Measurements from ENCODE around the gene SSBP4.

SSBP4 gene

DNA sequence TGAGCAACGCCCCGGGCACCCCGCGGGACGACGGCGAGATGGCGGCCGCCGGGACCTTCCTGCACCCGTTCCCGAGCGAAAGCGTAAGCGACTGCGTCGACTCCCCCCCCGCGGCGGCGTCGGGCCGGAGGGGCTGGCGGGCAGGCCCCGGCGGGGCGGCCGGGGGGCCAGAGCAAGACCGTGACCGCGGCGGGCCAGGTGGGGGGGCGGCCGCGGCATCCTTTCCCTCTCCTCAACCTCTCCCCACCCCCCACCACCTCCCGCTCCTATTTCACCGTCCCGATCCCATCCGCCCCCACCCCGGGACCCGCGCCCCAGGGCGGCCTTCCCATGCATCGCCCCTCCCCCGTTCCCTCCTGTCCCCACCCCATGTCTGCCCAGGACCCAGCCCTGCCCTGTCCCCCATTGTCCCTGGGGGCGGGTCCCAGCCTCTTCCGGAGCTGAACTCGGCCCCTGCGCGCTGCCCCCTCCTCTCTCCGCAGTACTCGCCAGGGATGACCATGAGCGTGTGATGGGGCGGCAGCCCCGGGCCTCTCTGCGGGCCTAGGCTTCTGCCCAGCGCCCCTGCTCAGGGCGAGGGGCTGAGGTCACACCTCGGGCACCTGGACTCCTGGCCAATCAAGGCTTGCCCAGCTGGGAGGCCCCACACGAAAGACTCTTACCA is 14.7 kb downstream of the SSBP4 start:
- no peak for DNase-seq (ENCODE audit: low read depth)

DNA sequence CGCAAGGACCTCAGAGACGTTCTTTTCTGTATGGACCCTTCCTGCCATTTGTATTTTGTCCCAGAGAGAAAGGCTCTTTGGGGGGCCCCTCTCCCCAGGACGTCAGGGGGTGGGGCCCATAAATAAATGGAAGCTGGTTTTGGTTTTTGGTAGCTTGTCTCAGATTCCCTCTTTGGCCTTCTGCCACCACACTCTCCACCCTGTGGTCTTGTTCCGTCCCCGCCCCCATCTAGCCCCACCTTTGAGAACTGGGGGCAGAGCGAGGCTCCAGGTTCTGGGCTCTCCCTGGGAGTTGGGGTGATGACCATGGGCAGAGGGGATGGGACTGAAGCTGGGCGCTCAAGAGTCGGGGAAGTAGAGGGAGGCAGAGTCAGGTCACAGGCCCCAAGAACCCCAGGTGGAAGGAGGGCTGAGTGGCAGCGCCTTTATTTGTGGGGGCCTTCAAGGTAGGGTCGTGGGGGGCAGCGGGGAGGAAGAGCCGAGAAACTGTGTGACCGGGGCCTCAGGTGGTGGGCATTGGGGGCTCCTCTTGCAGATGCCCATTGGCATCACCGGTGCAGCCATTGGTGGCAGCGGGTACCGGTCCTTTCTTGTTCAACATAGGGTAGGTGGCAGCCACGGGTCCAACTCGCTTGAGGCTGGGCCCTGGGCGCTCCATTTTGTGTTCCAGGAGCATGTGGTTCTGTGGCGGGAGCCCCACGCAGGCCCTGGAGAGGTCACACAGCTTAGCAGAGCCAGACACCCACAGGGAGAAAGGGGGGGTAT is 15.4 kb downstream of the SSBP4 start:
- no peak for DNase-seq (ENCODE audit: low read depth)

DNA sequence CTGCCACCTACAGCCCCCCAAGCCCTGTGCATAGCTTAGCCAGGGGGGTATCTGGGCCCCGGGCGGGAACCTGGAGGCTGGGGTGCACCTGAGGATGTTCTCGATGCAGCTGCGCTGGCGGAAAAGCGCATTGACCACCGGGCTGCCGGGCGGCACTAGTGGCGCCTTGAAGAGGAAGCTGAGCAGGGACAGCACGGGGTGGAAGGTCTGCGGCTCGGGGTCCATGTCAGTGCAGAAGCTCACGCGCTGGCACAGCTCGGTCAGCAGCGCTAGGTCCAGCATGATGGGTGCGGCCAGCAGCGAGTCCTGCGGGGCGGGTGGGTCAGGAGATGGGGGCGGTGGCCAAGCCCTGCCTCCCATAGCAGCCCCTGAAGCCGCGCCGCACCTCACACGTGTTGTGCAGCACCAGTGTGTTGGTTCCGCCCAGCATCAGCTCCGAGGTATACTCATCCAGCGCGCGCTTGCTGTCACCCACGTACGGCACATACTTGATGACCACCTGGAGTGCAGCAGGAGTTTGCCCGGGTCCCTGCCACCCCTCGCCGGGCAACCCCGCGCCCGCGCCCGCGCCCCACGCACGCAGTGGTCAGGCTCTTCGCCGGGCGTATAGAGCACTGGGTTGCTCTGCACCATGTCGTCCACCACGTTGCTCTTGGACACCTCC is 16.1 kb downstream of the SSBP4 start:
- DNase-seq (ENCODE audit: low read depth): no peak

DNA sequence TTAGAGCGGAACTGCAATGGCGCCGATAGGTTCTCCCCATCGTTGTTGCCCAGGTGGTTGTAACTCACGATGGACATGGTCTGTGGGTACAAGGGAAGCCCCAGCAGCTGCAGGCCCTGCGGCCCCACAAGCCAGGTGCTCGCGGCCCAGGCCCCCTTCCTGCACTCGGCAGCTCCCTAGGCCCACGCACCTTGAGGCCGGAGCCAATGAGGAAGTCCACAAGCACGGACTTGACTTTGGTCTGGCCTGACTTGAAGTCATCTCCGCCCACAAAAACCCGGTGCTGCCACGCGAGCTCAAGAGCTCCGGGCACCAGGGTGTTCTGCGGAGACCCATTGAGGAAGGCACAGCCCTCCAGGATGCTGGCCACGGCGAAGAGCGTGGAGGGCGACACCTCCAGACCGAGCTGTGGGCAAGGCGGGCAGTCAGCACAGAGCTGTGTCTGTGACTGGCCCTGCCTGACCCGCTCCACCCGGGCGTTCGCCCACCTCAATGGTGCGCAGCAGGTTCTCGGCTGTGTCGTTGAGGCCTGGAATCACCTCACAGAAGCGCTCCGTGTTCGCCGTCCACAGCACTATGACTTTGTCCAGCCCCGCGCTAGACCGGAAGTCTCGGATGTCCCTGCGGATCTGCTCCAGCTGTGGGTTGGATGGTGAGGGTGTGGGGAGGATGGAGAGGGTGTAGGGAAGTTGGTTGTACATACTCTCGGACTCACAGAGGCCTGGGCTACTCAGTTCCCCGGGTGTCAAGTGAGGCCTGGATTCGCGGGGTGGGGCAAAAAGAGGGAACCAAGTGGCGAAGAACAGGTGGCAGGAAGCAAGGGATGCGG is 16.9 kb downstream of the SSBP4 start:
- no peak for DNase-seq (ENCODE audit: low read depth)

DNA sequence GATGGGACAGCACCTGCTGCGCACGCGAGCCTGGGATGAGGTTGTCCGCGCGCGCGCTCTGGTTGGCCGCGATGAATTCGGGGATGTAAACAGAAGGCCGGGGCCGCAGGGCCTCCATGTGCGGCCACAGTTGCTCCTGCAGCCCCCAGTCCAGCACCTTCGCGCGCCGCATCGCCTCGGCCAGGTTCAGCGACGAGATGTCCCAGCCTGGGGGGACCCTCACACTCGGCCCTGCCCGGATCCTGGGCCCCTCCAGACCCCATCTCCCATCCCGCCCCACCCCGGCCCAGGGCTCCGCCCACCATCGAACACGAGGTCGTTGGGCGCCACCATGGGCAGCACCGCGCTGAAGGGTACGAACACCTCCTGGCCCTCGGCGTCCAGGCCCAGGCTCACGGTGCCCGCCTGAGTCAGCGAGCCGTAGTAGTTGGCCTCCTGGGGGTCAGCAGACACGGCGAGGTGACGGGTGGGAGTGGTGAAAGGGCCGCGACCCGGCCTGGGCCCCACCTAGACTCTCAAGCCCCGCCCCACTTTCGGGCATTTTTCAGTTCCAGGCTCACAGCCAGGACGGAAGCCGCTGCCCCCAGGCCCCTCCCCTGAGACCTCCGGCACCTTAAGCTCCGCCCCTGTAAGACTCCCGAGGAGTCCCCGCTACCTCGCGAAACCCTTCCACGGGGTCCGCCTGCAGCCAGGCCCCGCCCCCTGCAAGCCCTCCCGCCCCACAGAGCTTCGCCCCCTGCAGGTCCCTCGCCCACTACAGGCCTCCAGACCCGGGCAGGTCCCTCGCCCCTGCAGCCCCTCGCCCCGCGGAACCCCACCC is 17.7 kb downstream of the SSBP4 start:
- peak; percentile 61 for DNase-seq (ENCODE audit: low read depth)

DNA sequence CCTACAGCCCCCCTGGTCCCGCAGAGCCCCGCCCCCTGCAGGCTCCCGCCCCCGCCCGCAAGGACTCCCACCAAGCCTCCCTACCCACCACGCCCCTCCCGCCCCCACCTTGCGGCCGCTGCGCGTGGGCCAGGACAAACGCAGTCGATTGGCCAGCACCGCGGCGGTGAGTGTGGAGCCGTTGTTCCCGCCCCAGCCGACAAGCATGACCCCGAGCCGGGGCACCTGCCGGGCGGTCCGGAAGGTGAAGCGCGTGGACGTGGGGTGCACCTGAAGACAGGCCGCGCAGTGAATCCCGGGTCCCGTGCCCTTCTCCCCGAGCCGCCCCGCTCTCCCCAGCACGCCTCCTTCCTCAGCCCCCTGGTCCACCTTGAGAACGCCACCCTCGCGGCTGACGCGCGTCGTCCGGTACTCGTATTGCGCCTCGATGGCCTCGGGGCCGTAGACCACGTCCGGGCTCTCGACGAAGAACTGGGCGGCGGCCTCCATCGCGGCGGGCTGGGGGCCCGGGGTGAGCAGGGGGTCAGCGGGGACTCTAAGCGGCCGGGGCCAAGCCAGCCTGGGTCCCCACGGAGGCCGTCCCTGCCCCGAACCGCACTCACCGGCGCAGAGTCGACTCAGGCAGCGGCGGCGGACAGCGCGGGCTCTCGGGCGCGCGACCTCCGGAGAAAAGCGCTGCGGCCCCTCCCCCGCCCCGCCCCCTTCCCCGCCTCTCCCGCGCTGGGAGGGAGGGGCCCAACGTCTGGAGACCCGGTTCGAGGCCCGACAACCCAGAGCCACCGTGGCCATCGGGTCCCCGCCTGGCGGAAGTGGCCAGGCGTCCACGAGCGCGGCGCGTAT is 18.5 kb downstream of the SSBP4 start, which contains the start of gene ISYNA1:
Gene ISYNA1, minus strand, starts transcription at position 643 of the 840 bp plus-strand sequence. Its CDS starts 154 bp downstream, at position 489.
- DNase-seq (ENCODE audit: low read depth): no peak

DNA sequence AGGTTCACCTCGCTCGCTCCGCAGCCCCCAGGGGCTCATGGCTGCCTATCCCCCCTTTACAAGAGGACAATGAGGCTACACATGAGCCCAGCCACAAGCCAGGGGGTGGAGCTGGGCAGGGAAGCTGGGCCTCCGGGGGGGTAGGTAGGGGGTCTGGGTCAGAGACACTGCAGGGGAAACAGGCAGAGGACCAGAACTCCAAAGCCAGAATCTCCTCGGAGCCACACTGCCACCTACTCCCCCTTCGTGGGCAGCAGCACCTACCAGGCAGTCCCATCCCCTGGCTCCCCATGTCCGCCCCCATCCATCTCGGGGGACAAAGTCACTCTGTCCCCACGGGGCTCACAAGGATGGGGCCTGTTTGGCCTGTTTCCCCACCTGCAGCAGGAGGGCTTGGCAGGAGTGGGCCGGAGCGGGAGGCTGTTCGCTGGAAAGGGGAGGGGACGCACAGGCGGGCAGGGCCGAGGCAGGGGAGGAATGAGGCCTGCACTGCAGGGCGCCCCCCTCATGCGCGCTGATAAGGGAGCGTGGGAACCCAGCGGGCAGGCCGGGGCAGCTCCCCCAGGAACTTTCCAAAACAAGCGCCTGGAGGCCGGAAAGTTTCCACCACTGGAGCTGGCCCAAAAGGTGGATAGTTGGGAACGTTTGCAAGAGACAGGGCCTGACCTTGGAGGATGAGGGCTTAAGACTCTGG is 19.3 kb downstream of the SSBP4 start:
- DNase-seq (ENCODE audit: low read depth): no peak

DNA sequence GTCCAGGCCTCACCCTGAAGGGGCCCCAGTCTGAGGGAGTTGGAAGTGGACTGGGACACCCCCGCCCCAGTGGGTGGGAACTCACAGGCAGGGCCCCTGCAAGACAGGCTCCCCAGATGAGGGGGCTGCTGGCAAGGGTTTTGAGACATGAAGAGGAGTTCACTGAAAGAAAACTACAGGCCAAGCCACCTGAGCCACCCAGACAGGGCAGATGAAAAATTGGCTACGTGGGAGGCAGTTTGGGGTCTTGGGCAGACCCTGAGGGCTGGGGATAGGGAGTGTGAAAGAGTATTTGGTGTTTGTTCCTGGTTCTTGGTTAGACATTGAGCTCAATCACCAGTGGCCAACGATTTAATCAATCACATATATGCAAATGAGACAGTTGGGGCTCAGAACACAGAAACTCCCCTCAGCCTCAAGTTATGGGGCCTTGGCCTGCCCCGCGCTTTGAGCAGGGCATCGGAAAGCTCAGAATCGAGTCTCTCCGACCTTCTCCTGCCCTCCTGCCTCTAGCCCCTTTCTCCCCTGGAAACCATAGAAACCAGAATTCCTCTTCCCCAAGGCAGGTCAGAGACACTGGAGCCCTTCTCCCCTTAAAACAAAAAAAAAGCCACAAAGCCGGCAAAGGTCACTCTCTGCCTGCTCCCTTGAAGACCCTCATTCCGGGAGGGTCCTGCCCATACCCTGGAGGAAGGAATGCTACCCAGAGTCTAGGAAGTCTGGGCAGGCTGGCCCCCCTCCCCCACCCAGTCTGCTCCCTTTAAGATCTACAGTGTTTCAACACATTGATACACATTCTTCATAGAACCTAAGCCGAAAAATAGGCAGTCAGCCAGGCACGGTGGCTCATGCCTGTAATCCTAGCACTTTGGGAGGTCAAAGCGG is 20.1 kb downstream of the SSBP4 start:
- DNase-seq (ENCODE audit: low read depth): no peak

DNA sequence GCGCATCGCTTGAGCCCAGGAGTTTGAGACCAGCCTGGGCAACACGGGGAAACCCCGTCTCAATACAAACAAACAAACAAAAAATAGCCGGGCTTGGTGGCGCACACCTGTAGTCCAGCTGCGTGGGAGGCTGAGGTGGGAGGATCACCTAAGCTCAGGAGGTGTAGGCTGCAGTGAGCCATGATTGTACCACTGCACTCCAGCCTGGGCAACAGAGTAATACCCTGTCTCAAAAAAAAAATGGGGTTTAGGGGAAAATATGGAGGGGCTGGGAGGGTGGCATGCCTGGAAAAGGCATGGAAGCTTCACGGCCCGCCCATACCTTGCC is 20.7 kb downstream of the SSBP4 start:
- DNase-seq (ENCODE audit: low read depth): no peak

DNA sequence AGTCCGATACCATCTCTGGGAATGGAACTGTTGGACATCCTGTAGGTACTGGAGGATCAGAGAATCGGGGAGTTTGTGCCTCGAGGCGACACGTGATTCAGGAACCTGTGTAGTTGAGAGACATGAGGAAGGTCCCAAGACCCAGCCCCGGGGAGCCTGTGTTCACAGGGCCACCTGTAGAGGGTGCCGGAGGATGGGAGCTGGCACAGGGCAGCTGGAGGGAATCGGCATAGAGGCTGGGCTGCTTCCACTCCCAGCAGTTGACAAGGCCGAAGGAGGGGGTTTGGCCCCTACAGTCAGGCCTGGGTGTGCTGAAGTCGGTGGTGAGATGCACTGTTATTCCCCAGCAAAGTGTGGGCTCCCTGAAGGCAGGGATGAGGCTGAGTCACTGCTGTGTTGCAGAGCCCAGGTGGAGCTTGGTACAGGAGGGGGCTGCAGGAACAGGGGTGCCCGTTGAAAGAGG is 21.2 kb downstream of the SSBP4 start:
- DNase-seq (ENCODE audit: low read depth): no peak

DNA sequence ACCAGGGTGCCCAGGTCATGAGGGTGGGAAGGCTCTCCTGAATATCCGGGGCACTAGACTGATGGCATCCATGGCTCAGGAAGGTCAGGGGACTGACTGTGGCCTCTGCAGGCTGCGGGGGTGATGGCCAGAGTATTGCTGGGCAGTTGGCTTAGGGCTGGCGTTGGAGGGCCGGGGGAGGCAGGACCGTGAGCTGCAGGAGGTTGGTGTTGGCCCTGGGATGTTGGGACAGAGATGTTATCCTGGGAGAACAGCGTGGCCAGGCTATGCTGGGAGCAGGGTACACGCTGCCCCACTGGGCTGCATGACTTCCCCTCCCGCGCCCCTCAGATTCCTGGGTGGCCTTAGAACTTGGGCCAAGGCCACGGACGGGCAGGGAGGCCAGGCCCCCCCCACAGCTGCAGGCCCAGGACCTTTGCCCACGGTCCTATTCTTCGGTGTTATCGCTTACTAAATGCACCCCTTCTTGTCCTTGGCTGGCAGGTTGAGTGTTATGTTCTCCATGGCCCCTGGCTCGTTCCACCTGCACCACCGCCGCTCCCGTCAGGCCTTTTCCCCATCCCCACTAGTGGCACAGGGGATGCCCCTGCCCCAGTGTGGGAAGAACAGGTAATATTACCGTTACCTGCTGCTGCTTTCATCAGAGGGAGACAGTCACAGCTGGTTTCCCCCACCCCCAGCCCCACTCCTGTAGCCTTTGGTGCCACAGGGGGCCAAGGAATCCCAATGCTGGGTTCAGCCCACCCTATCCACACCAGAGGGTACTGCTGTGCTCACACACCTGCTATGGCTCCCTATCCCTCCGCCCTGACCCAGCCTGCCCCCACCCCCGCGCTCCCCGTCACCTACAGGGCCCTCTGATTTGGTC is 22.0 kb downstream of the SSBP4 start:
- no peak for DNase-seq (ENCODE audit: low read depth)

DNA sequence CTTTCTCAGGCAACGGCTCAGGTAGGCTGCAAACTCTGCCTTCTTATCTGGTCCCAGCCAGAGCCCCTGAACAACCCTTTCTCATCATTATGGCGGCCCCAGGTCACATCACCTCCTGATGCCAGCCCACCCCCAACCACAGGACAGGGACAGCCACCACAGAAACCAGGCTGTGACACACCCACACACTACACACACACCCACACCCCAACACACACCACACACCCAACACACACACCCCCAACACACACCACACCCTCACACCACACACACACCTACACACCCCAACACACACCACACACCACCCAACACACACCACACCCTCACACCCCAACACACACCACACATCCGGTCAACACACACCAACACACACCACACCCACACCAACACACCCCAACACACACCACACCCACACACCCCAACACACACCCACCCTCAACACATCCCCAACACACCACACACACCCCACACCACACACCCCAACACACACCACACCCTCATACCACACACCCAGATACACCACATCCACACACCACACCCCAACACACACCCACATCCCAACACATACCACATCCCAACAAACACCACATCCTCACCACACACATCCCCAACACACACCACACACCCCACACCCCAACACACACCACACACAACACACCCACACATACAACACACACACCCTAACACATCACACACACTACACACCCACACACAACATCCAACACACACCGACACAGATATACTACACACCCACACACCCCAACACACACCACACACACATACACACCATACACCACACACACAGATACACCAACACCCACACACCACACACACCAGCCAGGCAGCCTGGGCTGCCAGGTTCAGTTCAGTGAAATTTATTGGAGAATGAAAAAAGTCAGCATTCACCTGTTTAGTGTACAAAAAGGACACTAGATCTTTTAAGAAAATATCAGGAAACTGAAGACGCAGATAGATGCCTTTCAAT is 22.9 kb downstream of the SSBP4 start:
- no peak for DNase-seq (ENCODE audit: low read depth)

DNA sequence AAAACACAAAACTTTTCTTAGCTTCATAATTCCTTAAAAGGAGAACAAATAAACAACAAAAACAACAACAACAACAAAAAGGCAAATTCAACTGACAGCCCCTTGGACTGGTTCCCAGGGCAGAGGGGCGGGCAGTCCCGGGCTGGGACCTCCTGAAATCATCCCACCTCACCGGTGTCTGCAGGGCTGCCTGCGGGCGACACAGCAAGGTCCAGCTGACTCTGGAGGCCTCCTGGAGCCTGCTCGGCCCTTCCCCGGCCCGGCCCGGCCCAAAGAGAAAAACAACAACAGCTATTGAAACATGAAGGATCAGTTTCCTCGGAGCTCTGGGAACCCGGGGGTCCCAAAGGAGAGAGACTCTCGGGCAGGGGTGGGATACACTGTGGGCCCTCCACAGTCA is 23.7 kb downstream of the SSBP4 start:
- no peak for DNase-seq (ENCODE audit: low read depth)

DNA sequence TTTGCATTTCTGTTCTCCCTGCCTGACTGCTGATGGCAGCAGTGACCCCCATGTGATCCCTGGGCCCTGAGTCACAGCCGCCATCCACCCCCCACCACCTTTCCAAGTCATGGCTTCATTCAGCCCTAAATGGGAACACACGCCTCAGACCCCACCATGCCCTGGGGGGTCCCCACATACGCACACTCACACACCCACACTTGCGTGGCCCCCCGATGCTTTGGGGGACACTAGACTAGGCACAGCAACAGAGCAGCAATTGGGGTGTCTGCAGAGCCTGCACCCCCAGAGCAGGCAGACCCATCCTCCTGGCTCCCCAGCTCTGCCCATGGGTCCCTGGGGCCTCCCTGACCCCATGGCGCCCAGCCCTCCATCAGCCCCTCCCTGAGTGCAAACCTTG is 24.2 kb downstream of the SSBP4 start:
- DNase-seq (ENCODE audit: low read depth): no peak

DNA sequence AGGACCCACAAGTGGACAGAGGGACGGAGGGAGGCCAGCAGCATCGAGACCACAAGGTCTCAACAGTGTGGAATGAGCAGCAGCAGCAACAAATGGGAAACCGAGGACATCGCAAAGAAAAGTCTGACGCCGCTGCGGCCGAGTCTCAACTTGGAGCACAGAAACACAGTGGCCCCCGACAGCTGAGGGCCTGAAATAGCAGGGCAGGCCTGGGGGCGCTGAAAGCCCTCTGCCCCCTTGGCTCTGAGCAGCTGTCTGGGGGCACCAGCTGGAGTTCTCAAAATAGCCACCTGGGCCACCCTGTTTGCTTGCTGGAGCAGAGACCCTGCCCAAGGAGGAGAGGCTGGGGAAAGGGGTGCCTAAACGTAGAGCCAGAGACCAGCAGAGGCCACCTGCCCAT is 24.6 kb downstream of the SSBP4 start:
- DNase-seq (ENCODE audit: low read depth): no peak

DNA sequence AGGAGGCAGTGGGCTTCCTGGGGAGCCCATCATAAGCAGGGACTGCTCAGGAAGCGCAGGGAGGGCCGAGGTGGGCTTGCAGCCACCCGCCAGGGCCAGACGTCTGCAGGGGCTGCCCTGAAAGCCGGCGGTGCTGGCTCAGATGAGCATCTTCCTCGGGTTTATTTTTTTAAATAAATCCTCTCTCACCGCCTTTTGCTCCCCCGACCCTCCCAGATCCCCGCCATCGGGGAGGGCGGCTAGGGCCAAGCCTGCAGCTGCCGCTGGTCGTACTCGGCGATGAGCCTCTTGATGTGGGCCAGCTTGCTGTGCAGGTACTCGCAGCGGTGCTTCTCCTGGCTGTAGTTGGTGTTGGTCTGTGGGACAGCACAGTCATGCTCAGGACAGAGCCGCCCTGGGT is 25.3 kb downstream of the SSBP4 start:
- no peak for DNase-seq (ENCODE audit: low read depth)

Measured in stimulated activated CD8-positive, alpha-beta memory T cell treated with anti-CD3 and anti-CD28 coated beads, Interleukin-15, amount 100 ng/mL, for 1 hour (primary cell).